Epithelial cell of esophagus (primary cell): ENCODE measurements around the gene STK10.
A peak's percentile ranks its signal among the peaks of the same experiment; 100 is the strongest.

ENCODE experiments used
- DNase-seq: peaks from one replicate; pipeline ENCODE4 v3.0.0; 2010; ENCODE audit warnings: low read depth
- H3K4me3 ChIP-seq: 2 replicates; pipeline ENCODE4 v1.5.1; 2011; ENCODE audit warnings: mild to moderate bottlenecking, low read length, control low read depth
- TF ChIP-seq, protein P1 (sequence below): IDR thresholded peaks from 2 replicates; pipeline ENCODE4 v1.5.1; 2011; ENCODE audit warnings: low read depth, mild to moderate bottlenecking, low read length, control low read depth, inconsistent platforms; ENCODE audit not compliant: insufficient read depth; ENCODE audit errors: missing control alignments

Gene STK10

DNA sequence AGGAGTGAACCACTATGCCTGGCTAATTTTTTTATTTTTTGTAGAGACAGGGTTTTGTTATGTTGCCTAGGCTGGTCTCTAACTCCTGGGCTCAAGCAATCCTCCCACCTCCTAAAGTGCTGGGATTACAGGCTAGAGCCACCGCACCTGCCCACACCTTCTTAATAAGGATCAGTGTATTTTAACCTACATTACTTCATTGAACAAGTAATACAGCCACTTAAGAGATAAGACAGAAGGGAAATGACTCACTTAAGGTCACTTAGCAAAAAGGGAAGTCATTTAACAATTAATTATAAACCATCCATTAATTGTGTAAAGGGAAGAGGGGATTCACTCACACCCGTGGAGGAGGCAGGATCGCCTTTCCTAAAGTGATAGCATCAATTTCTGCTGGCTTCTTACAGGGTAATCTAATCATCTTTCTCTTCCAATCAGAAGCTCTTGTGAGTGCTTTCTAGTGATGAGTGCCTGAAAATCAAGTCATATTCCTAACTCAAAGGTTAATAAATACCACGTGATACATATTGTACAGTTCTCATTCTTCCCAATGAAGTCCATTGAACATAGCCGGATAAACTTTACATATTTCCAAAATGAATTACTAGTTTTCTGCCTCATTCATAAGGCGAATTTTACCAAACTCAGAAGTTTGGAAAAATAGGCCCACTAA, 185.0 kb downstream of the STK10 start:
- no peak overlapping the region for H3K4me3 ChIP-seq
- no peak for DNase-seq
- TF ChIP-seq, protein P1, sequence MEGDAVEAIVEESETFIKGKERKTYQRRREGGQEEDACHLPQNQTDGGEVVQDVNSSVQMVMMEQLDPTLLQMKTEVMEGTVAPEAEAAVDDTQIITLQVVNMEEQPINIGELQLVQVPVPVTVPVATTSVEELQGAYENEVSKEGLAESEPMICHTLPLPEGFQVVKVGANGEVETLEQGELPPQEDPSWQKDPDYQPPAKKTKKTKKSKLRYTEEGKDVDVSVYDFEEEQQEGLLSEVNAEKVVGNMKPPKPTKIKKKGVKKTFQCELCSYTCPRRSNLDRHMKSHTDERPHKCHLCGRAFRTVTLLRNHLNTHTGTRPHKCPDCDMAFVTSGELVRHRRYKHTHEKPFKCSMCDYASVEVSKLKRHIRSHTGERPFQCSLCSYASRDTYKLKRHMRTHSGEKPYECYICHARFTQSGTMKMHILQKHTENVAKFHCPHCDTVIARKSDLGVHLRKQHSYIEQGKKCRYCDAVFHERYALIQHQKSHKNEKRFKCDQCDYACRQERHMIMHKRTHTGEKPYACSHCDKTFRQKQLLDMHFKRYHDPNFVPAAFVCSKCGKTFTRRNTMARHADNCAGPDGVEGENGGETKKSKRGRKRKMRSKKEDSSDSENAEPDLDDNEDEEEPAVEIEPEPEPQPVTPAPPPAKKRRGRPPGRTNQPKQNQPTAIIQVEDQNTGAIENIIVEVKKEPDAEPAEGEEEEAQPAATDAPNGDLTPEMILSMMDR, result no peak

DNA sequence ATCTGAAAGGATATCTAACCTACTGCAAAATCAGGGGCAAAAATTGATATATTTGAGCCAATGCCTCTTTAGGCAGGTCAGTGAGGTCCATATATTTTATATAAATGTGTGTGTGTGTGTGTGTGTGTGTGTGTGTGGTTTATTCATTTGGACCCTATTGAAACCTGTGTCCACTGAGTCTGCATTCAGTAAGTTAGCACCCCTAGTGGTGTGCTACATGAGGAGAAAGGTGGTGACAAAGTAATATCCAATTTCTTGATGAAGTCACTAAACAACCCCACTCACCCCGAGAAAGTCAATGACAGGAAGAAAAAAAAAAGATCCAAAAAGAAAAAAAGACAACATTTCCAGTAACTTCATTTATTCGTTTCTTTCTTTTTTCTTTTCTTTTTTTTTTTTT, 185.7 kb downstream of the STK10 start:
- DNase-seq, result peak; percentile 35
- TF ChIP-seq, protein P1, result peak; percentile 56
- no peak overlapping the region for H3K4me3 ChIP-seq

DNA sequence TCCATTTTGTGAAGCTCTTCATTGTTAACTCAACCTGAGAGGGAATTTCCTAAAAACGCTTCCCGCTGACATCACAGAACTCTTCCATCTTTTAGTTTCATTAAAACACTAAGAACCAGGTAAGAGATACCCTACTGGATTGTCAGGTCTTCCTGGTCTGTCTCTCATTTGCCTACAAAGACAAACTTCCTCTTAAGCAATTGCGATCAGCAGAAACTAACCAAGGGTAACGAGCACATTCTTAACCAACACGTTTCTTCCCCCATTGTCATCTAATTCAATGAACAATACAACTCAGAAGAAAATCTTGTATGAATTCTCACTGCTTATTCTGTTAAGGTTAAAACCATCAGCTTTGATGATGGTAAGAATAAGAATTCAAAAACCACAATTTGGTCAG, 188.1 kb downstream of the STK10 start:
- TF ChIP-seq, protein P1, result no peak
- H3K4me3 ChIP-seq, result no peak overlapping the region
- peak; percentile 79 for DNase-seq

DNA sequence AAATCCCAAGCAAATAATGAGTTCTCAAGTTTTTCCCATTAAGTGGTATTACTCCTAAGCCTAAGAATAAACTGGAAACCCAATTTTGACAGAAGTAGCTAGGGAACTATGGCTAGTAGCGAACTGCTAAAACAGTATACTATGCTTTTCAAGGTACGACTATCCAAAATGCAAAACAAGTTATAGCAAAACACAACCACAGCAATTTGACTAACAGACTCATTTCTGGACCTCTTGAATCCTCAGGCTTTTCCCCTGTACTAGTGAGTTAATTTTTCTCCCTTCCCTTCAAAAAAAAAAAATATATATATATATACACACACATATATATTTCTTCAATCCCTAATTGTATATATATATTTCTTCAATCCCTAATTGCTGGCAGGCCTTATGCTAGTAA, 188.9 kb downstream of the STK10 start:
- no peak overlapping the region for H3K4me3 ChIP-seq
- no peak for DNase-seq
- TF ChIP-seq, protein P1, result no peak

DNA sequence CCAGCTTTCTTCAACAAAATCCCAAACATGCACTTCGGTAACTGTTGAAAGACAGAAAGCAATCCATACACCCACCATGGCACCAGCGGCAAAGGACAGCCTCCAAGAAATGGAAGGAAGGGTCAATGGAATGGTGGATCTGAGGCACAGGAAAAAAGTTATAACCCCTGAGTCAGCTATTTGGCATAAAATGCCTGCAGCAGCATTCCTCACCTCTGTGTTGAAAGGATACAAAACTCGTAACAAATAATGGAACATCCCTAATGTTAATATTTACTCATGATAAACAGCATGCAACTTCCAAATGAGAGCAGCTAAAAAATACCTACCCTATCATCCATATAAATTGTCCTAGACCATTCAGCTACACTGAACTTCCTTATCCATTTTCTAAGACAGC, 191.0 kb downstream of the STK10 start:
- H3K4me3 ChIP-seq, result no peak overlapping the region
- TF ChIP-seq, protein P1, result no peak
- peak; percentile 48 for DNase-seq

DNA sequence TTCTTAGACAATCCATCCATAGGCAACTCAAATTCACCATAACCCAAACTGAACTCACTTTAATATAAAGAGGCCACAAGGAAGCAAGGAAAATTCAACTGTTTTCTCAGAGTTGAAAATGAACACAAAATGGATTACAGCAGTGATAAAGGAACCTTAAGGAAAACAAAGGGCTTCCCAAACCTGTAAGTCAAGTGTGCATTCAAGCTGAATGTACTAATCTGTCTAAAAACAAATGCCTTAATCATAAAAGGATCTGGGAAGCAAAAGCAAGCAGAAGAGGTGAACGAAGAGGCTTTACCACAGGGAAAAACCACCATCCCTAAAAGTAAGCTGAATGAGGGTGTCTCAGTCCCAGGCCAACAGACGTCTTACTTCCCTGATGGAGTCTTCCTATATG, 195.2 kb downstream of the STK10 start:
- no peak overlapping the region for H3K4me3 ChIP-seq
- TF ChIP-seq, protein P1, result no peak
- DNase-seq, result peak; percentile 27

DNA sequence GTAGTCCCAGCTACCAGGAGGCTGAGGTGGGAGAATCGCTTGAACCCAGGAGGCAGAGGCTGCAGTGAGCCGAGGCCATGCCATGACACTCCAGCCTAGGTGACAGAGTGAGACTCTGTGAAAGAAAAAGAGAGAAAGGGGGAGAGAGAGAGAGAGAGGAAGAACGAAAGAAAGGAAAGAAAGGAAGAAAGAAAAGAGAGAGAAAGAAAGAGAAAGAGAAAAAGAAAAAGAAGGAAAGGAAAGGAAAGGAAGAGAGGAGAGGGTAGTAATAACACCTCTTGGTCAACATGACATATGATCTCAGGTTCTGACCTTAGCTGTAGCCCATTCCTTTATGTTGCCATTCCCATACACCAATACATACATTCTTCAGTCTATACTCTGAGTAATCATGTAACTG, 195.7 kb downstream of the STK10 start:
- DNase-seq, result no peak
- H3K4me3 ChIP-seq, result no peak overlapping the region
- TF ChIP-seq, protein P1, result no peak
